Liver (tissue), 9 donors: ENCODE data around the gene AJAP1. TPM values are rescaled to one million over a fixed set of nuclear protein-coding genes. Genes with fewer than 3 reads are reported as not detected.

Experiments used
- DNase-seq: peaks from one replicate; pipeline ENCODE4 v3.0.0-alpha.2; 2017; ENCODE audit warnings: low spot score
- H3K27ac ChIP-seq, 2 donors: one replicate each; pipeline ENCODE4 v1.7.0; 2013; ENCODE audit warnings: inconsistent platforms in 2 of 2, low read length in 2 of 2, control low read depth in 1 of 2, low read depth in 1 of 2, mild to moderate bottlenecking in 1 of 2
- H3K27me3 ChIP-seq, 4 donors: one replicate each; pipeline versions ENCODE4 v1.6.1 to v1.7.0; 2013; ENCODE audit warnings: low read length in 3 of 4, inconsistent platforms in 1 of 4, mild to moderate bottlenecking in 1 of 4, moderate library complexity in 1 of 4; ENCODE audit not compliant: control insufficient read depth in 4 of 4, insufficient read depth in 4 of 4
- H3K36me3 ChIP-seq, 4 donors: one replicate each; pipeline versions ENCODE4 v1.6.1 to v1.7.0; 2013; ENCODE audit warnings: low read length in 3 of 4, mild to moderate bottlenecking in 3 of 4, low read depth in 1 of 4, moderate library complexity in 1 of 4; ENCODE audit not compliant: control insufficient read depth in 4 of 4, insufficient read depth in 3 of 4
- H3K4me1 ChIP-seq, 4 donors: one replicate each; pipeline versions ENCODE4 v1.6.1 to v1.7.0; 2013; ENCODE audit warnings: low read length in 3 of 4, mild to moderate bottlenecking in 3 of 4, moderate library complexity in 1 of 4; ENCODE audit not compliant: control insufficient read depth in 4 of 4, insufficient read depth in 4 of 4
- H3K4me3 ChIP-seq, 3 donors: one replicate each; pipeline versions ENCODE4 v1.6.1 to v1.7.0; 2013; ENCODE audit warnings: low read length in 3 of 3, control low read depth in 1 of 3, low read depth in 1 of 3, mild to moderate bottlenecking in 1 of 3
- H3K9ac ChIP-seq, 2 donors: one replicate each; pipeline ENCODE4 v1.7.0; 2013; ENCODE audit warnings: low read length in 2 of 2, mild to moderate bottlenecking in 2 of 2, moderate library complexity in 2 of 2, control low read depth in 1 of 2, low read depth in 1 of 2
- H3K9me3 ChIP-seq, 4 donors: one replicate each; pipeline versions ENCODE4 v1.6.1 to v1.7.0; 2013; ENCODE audit warnings: low read length in 3 of 4; ENCODE audit not compliant: control insufficient read depth in 4 of 4
- CTCF ChIP-seq: fragments of 150-350 bp; IDR thresholded peaks from 2 replicates; pipeline ENCODE4 v1.5.1; 2017; ENCODE audit warnings: improper control_type of control experiment, low read depth, low read length; ENCODE audit not compliant: missing input control
- EGR1 ChIP-seq, 2 donors: IDR thresholded peaks; 2 replicates each; pipeline ENCODE4 v1.6.1; 2016 to 2018; ENCODE audit warnings: antibody characterized with exemption in 2 of 2, low read depth in 2 of 2
- FOXA1 ChIP-seq: IDR thresholded peaks from 2 replicates; pipeline ENCODE4 v1.6.1; 2016; ENCODE audit warnings: antibody characterized with exemption
- FOXA2 ChIP-seq: IDR thresholded peaks from 2 replicates; pipeline ENCODE4 v1.6.1; 2016; ENCODE audit warnings: antibody characterized with exemption
- HNF4A ChIP-seq, 2 donors: conservative IDR thresholded peaks; 2 replicates each; pipeline ENCODE4 v1.6.1; 2016; ENCODE audit warnings: antibody characterized with exemption in 2 of 2, mild to moderate bottlenecking in 2 of 2
- JUND ChIP-seq, 2 donors: IDR thresholded peaks; 2 replicates each; pipeline ENCODE4 v1.6.1; 2016; ENCODE audit warnings: antibody characterized with exemption in 2 of 2
- MAX ChIP-seq: IDR thresholded peaks from 2 replicates; pipeline ENCODE4 v1.6.1; 2016; ENCODE audit warnings: antibody characterized with exemption
- NR2F2 ChIP-seq: IDR thresholded peaks from 2 replicates; pipeline ENCODE4 v1.6.1; 2016; ENCODE audit warnings: antibody characterized with exemption
- RAD21 ChIP-seq, 2 donors: IDR thresholded peaks; 2 replicates each; pipeline ENCODE4 v1.6.1; 2016; ENCODE audit warnings: antibody characterized with exemption in 2 of 2, mild to moderate bottlenecking in 2 of 2
- RXRA ChIP-seq, 2 donors: IDR thresholded peaks; 2 replicates each; pipeline ENCODE4 v1.6.1; 2017 to 2018; ENCODE audit warnings: antibody characterized with exemption in 2 of 2, mild to moderate bottlenecking in 1 of 2
- SP1 ChIP-seq: IDR thresholded peaks from 2 replicates; pipeline ENCODE4 v1.6.1; 2018; ENCODE audit warnings: antibody characterized with exemption, mild to moderate bottlenecking
- TAF1 ChIP-seq: conservative IDR thresholded peaks from 2 replicates; pipeline ENCODE4 v1.6.1; 2016; ENCODE audit warnings: antibody characterized with exemption, mild to moderate bottlenecking
- ZBTB33 ChIP-seq: IDR thresholded peaks from 2 replicates; pipeline ENCODE4 v1.6.1; 2016; ENCODE audit warnings: antibody characterized with exemption
- WGBS: extraction: QIAGEN DNeasy Blood & Tissue Kit; methylation state at CpG from one replicate; pipeline ENCODE4 v1.1.7; 2013; 5-methylcytosine and 5-hydroxymethylcytosine counted together
- polyA plus RNA-seq, 2 donors: library from polyadenylated mRNA; stranded (reverse) in 1 of 2; unstranded in 1 of 2; fragments of 200-250 nt in 1 of 2; fragments of >200 nt in 1 of 2; fragmentation: Nextera tagmentation in 1 of 2; extraction: Ambion mirVana in 1 of 2; gene quantifications; one replicate each; pipeline versions ENCODE4 v1.2.1 to v1.2.3, GENCODE V29; 2013 to 2015
- total RNA-seq, 2 donors: library from RNA; depleted of rRNA; stranded (reverse); fragments of >200 nt; gene quantifications; one replicate each; pipeline ENCODE4 v1.2.3, GENCODE V29; 2014
- donor health status: healthy.
- donor health status: healthy.
- donor health status: healthy.
- donor health status: healthy.
- donor health status: healthy.

AJAP1 gene
- total and polyA plus RNA-seq, 4 donors: under 0.01 to 0.21 (median 0.08) TPM; not detected in 1

GRCh38 chr1:4702464-4702863 is 48.1 kb downstream of the AJAP1 start:
- WGBS: 86% methylated on average over 12 of the region's 12 CpGs
- Histone ChIP-seq H3K27ac (no peak overlapping the region), H3K4me3 (no peak overlapping the region), H3K9me3 (no peaks in the 10 kb centered on the region), H3K36me3 (no peaks in the 10 kb centered on the region), H3K4me1 (no peaks in the 10 kb centered on the region), H3K9ac (no peak overlapping the region), H3K27me3 (no peaks in the 10 kb centered on the region)
- no peak for DNase-seq
- TF ChIP-seq CTCF: no peak
- no peak for TF ChIP-seq RAD21 (IDR thresholded peaks at IDR 0.05)
- TF ChIP-seq HNF4A (conservative IDR thresholded peaks at IDR 0.05): no peak

GRCh38 chr1:4702932-4703331 is 48.5 kb downstream of the AJAP1 start:
- Histone ChIP-seq H3K36me3 (no peaks in the 10 kb centered on the region), H3K9me3 (no peaks in the 10 kb centered on the region), H3K4me1 (no peaks in the 10 kb centered on the region), H3K27me3 (no peaks in the 10 kb centered on the region), H3K4me3 (no peak overlapping the region), H3K9ac (no peak overlapping the region), H3K27ac (no peak overlapping the region)
- DNase-seq: no peak
- 92% methylated on average over 16 of the region's 16 CpGs for WGBS
- no peak for TF ChIP-seq EGR1 (IDR thresholded peaks at IDR 0.05; ENCODE audit: low read depth in 2 of 2)
- TF ChIP-seq RXRA (IDR thresholded peaks at IDR 0.05): no peak

GRCh38 chr1:4703646-4704045 is 49.2 kb downstream of the AJAP1 start:
- Histone ChIP-seq H3K9me3 (no peaks in the 10 kb centered on the region), H3K9ac (no peak overlapping the region), H3K4me1 (no peaks in the 10 kb centered on the region), H3K36me3 (no peaks in the 10 kb centered on the region), H3K27me3 (no peaks in the 10 kb centered on the region), H3K4me3 (no peak overlapping the region), H3K27ac (no peak overlapping the region)
- 72% methylated on average over 6 of the region's 6 CpGs for WGBS
- DNase-seq: no peak
- no peak for TF ChIP-seq EGR1 (IDR thresholded peaks at IDR 0.05; ENCODE audit: low read depth in 2 of 2)
- TF ChIP-seq TAF1: no peak
- TF ChIP-seq HNF4A (conservative IDR thresholded peaks at IDR 0.05): no peak
- TF ChIP-seq RXRA (IDR thresholded peaks at IDR 0.05): no peak
- TF ChIP-seq NR2F2: no peak
- no peak for TF ChIP-seq ZBTB33
- no peak for TF ChIP-seq FOXA2
- TF ChIP-seq MAX: no peak
- no peak for TF ChIP-seq RAD21 (IDR thresholded peaks at IDR 0.05)
- TF ChIP-seq SP1: no peak
- TF ChIP-seq JUND (IDR thresholded peaks at IDR 0.05): no peak
- no peak for TF ChIP-seq FOXA1
